ENCODE results near the gene ASIC1. TPM values are rescaled to one million over a fixed set of nuclear protein-coding genes. Genes with fewer than 3 reads are reported as not detected.

The ASIC1 gene
- polyA plus RNA-seq, result 1 to 10 TPM; 1.4 to 2.1 TPM

- peaks cover 0 to 10% of the 10 kb centered on the region in 2 donors for H3K4me1 ChIP-seq (ENCODE audit: control insufficient read depth in 2 of 2, insufficient read depth in 2 of 2, low read length in 1 of 2)
- peak within 1 kb of the TSS in 1 of 2 donors; percentile 26 for H3K27ac ChIP-seq (ENCODE audit: low read depth in 2 of 2, low read length in 1 of 2)
- H3K36me3 ChIP-seq (ENCODE audit: control insufficient read depth in 2 of 2, insufficient read depth in 2 of 2, low read length in 1 of 2), result no peaks in the 10 kb centered on the region
- H3K4me3 ChIP-seq (ENCODE audit: low read depth in 1 of 2, low read length in 2 of 2), result peak within 1 kb of the TSS; percentile 58 to 59
- H3K9me3 ChIP-seq (ENCODE audit: control insufficient read depth in 2 of 2, insufficient read depth in 1 of 2, low read depth in 1 of 2, low read length in 1 of 2), result no peaks in the 10 kb centered on the region
- peaks cover 3 to 4% of the 10 kb centered on the region in 2 donors for H3K27me3 ChIP-seq (ENCODE audit: control insufficient read depth in 1 of 2, insufficient read depth in 2 of 2, low read length in 2 of 2)
- 1% methylated on average over 32 to 88 of the region's 88 CpGs for WGBS, 2 donors
Observed at GRCh38 chr12:50057000-50057841, at the start of gene ASIC1. Gene ASIC1 (plus strand): TSS chr12:50057596. CDS start chr12:50058767, 1,171 bp downstream.

DNA sequence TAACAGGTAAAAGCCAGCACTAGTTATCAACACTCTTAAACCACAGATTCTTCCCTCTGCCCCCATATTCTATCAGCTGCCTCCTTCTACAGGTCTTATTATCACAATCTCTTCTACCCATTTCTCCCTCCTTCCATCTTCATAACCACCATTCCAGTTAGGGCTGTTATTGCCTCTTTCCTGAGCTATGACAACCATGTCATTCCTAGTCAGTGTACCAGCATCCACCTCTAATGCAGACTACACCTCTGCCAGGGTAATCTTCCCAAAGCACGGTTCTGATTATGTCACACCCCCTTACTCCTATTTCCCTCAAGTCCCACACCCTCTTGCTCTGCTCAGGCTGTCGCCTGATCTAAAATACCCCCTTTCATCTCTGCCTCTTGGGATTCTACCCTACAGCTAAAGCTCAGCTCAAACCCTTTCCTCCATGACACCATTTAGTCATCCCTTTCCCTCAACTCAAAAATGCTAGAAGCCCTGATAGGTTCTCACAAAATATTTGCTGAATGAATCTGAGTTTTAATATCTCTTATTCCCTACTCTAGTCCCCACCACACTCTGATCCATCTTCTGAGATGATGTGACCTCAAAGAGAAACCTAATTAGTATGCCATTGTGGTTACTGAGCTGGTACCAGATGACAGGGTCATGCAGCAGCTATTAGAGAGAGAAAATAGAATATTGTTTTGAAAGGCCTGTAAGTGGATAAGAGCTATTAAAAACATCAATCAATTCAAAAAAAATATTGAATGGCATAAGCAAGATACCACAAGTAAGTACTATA, 43.8 kb upstream of the ASIC1 start:
- Histone ChIP-seq H3K9me3 (ENCODE audit: control insufficient read depth in 2 of 2, insufficient read depth in 1 of 2, low read depth in 1 of 2, low read length in 1 of 2) (no peaks in the 10 kb centered on the region), H3K27ac (ENCODE audit: low read depth in 2 of 2, low read length in 1 of 2) (no peak overlapping the region), H3K4me3 (ENCODE audit: low read depth in 1 of 2, low read length in 2 of 2) (no peak overlapping the region), H3K4me1 (ENCODE audit: control insufficient read depth in 2 of 2, insufficient read depth in 2 of 2, low read length in 1 of 2) (peaks cover 0 to 2% of the 10 kb centered on the region in 2 donors), H3K27me3 (ENCODE audit: control insufficient read depth in 1 of 2, insufficient read depth in 2 of 2, low read length in 2 of 2) (no peaks in the 10 kb centered on the region), H3K36me3 (ENCODE audit: control insufficient read depth in 2 of 2, insufficient read depth in 2 of 2, low read length in 1 of 2) (peaks cover 0 to 5% of the 10 kb centered on the region in 2 donors)
- WGBS, 2 donors, result 85 to 96% methylated on average over 2 of the region's 2 CpGs

- Histone ChIP-seq H3K36me3 (ENCODE audit: control insufficient read depth in 2 of 2, insufficient read depth in 2 of 2, low read length in 1 of 2) (peaks cover 0 to 5% of the 10 kb centered on the region in 2 donors), H3K4me1 (ENCODE audit: control insufficient read depth in 2 of 2, insufficient read depth in 2 of 2, low read length in 1 of 2) (peaks cover 0 to 2% of the 10 kb centered on the region in 2 donors), H3K27ac (ENCODE audit: low read depth in 2 of 2, low read length in 1 of 2) (no peak overlapping the region), H3K4me3 (ENCODE audit: low read depth in 1 of 2, low read length in 2 of 2) (no peak overlapping the region), H3K27me3 (ENCODE audit: control insufficient read depth in 1 of 2, insufficient read depth in 2 of 2, low read length in 2 of 2) (no peaks in the 10 kb centered on the region), H3K9me3 (ENCODE audit: control insufficient read depth in 2 of 2, insufficient read depth in 1 of 2, low read depth in 1 of 2, low read length in 1 of 2) (no peaks in the 10 kb centered on the region)
- 97 to 98% methylated on average over 3 of the region's 3 CpGs for WGBS, 2 donors
Observed at GRCh38 chr12:50014342-50014741, 43.1 kb upstream of the ASIC1 start.

DNA sequence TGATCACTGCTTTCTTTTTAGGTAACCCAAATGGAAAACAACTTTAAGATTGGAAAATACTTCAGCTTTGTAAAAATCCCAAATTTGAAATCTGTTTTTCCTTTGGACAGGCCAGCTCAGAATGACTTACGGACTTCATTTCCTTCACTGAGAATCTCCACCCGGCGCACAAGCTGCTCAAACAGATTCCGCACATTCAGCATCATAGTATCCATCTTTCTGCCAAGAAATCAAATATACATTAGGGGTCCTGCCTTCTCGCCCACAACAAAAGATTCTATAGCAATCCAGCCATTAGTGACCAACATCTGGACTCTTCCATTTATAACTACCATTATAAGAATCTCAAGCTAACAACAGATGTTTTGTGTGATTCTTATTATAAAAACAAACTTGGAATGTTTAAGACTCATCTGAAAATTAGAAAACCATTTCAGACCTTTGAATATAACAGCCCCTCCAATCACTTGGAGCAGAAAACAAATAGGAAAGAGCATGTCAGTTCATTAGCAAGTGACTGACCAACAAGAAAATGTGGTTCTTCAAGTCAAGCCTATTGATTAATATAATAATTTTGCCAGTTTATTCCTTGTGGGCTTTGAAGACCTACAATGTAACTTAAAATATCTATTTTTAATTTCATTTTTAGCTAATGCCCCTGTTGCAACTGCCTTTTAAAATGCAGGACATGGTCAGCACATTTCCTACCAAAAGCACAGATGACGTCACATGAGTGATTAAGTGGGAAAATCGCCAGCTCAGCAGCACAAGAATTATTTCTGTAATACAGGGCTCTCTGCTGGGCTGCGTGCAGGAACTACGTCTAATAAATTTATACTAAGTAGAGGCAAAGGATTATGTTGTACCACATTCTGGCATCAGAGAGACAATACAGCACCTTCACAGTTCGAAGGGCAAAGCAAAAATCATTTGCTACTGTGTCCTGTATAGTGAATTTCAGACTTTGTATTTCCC, 40.6 kb upstream of the ASIC1 start:
- no peaks in the 10 kb centered on the region for H3K9me3 ChIP-seq (ENCODE audit: control insufficient read depth in 2 of 2, insufficient read depth in 1 of 2, low read depth in 1 of 2, low read length in 1 of 2)
- WGBS, 2 donors, result 60 to 61% methylated on average over 10 of the region's 10 CpGs
- peaks cover 0 to 2% of the 10 kb centered on the region in 2 donors for H3K4me1 ChIP-seq (ENCODE audit: control insufficient read depth in 2 of 2, insufficient read depth in 2 of 2, low read length in 1 of 2)
- peak overlapping the region; percentile 11 to 60 for H3K27ac ChIP-seq (ENCODE audit: low read depth in 2 of 2, low read length in 1 of 2)
- H3K4me3 ChIP-seq (ENCODE audit: low read depth in 1 of 2, low read length in 2 of 2), result no peak overlapping the region
- H3K27me3 ChIP-seq (ENCODE audit: control insufficient read depth in 1 of 2, insufficient read depth in 2 of 2, low read length in 2 of 2), result no peaks in the 10 kb centered on the region
- peaks cover 0 to 3% of the 10 kb centered on the region in 2 donors for H3K36me3 ChIP-seq (ENCODE audit: control insufficient read depth in 2 of 2, insufficient read depth in 2 of 2, low read length in 1 of 2)

DNA sequence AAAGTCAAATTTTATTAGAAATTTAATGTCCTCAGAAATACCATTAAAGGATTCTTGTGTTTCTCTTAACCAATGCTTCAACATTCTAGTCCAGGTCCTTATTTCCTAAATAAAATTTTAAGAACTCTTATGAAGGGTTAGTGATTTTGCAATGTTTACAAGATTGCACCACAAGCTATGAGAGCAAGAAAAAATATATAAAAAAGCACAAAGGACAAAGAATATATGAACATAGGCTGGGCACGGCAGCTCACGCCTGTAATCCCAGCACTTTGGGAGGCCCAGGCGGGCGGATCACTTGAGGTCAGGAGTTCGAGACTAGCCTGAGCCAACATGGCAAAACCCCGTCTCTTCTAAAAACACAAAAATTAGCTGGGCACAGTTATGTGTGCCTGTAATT, 39.8 kb upstream of the ASIC1 start:
- H3K27me3 ChIP-seq (ENCODE audit: control insufficient read depth in 1 of 2, insufficient read depth in 2 of 2, low read length in 2 of 2), result no peaks in the 10 kb centered on the region
- peak overlapping the region in 1 of 2 donors; percentile 33 for H3K27ac ChIP-seq (ENCODE audit: low read depth in 2 of 2, low read length in 1 of 2)
- H3K9me3 ChIP-seq (ENCODE audit: control insufficient read depth in 2 of 2, insufficient read depth in 1 of 2, low read depth in 1 of 2, low read length in 1 of 2), result no peaks in the 10 kb centered on the region
- H3K4me1 ChIP-seq (ENCODE audit: control insufficient read depth in 2 of 2, insufficient read depth in 2 of 2, low read length in 1 of 2), result peaks cover 0 to 2% of the 10 kb centered on the region in 2 donors
- 78 to 79% methylated on average over 6 of the region's 6 CpGs for WGBS, 2 donors
- no peak overlapping the region for H3K4me3 ChIP-seq (ENCODE audit: low read depth in 1 of 2, low read length in 2 of 2)
- peaks cover 0 to 3% of the 10 kb centered on the region in 2 donors for H3K36me3 ChIP-seq (ENCODE audit: control insufficient read depth in 2 of 2, insufficient read depth in 2 of 2, low read length in 1 of 2)

- H3K4me1 ChIP-seq (ENCODE audit: control insufficient read depth in 2 of 2, insufficient read depth in 2 of 2, low read length in 1 of 2), result peaks cover 0 to 2% of the 10 kb centered on the region in 2 donors
- H3K36me3 ChIP-seq (ENCODE audit: control insufficient read depth in 2 of 2, insufficient read depth in 2 of 2, low read length in 1 of 2), result peaks cover 0 to 3% of the 10 kb centered on the region in 2 donors
- H3K27me3 ChIP-seq (ENCODE audit: control insufficient read depth in 1 of 2, insufficient read depth in 2 of 2, low read length in 2 of 2), result no peaks in the 10 kb centered on the region
- no peaks in the 10 kb centered on the region for H3K9me3 ChIP-seq (ENCODE audit: control insufficient read depth in 2 of 2, insufficient read depth in 1 of 2, low read depth in 1 of 2, low read length in 1 of 2)
- WGBS, 2 donors, result 64 to 68% methylated on average over 3 of the region's 3 CpGs
- peak overlapping the region in 1 of 2 donors; percentile 33 for H3K27ac ChIP-seq (ENCODE audit: low read depth in 2 of 2, low read length in 1 of 2)
- no peak overlapping the region for H3K4me3 ChIP-seq (ENCODE audit: low read depth in 1 of 2, low read length in 2 of 2)
Observed at GRCh38 chr12:50018154-50018553, 39.2 kb upstream of the ASIC1 start.

GRCh38 chr12:50018968-50019367, 38.4 kb upstream of the ASIC1 start:
- H3K36me3 ChIP-seq (ENCODE audit: control insufficient read depth in 2 of 2, insufficient read depth in 2 of 2, low read length in 1 of 2), result peaks cover 0 to 3% of the 10 kb centered on the region in 2 donors
- H3K27me3 ChIP-seq (ENCODE audit: control insufficient read depth in 1 of 2, insufficient read depth in 2 of 2, low read length in 2 of 2), result no peaks in the 10 kb centered on the region
- H3K4me1 ChIP-seq (ENCODE audit: control insufficient read depth in 2 of 2, insufficient read depth in 2 of 2, low read length in 1 of 2), result peaks cover 0 to 2% of the 10 kb centered on the region in 2 donors
- no peaks in the 10 kb centered on the region for H3K9me3 ChIP-seq (ENCODE audit: control insufficient read depth in 2 of 2, insufficient read depth in 1 of 2, low read depth in 1 of 2, low read length in 1 of 2)
- 96 to 97% methylated on average over 2 of the region's 2 CpGs for WGBS, 2 donors
- H3K4me3 ChIP-seq (ENCODE audit: low read depth in 1 of 2, low read length in 2 of 2), result no peak overlapping the region
- no peak overlapping the region for H3K27ac ChIP-seq (ENCODE audit: low read depth in 2 of 2, low read length in 1 of 2)

GRCh38 chr12:50019524-50019923, 37.9 kb upstream of the ASIC1 start:
- Histone ChIP-seq H3K27me3 (ENCODE audit: control insufficient read depth in 1 of 2, insufficient read depth in 2 of 2, low read length in 2 of 2) (no peaks in the 10 kb centered on the region), H3K36me3 (ENCODE audit: control insufficient read depth in 2 of 2, insufficient read depth in 2 of 2, low read length in 1 of 2) (peaks cover 0 to under 1% of the 10 kb centered on the region in 2 donors), H3K9me3 (ENCODE audit: control insufficient read depth in 2 of 2, insufficient read depth in 1 of 2, low read depth in 1 of 2, low read length in 1 of 2) (no peaks in the 10 kb centered on the region), H3K4me1 (ENCODE audit: control insufficient read depth in 2 of 2, insufficient read depth in 2 of 2, low read length in 1 of 2) (peaks cover 0 to 2% of the 10 kb centered on the region in 2 donors), H3K27ac (ENCODE audit: low read depth in 2 of 2, low read length in 1 of 2) (no peak overlapping the region), H3K4me3 (ENCODE audit: low read depth in 1 of 2, low read length in 2 of 2) (no peak overlapping the region)
- WGBS, 2 donors, result 96 to 100% methylated on average over 2 of the region's 2 CpGs

GRCh38 chr12:50021031-50021430, 36.4 kb upstream of the ASIC1 start:
- Histone ChIP-seq H3K4me1 (ENCODE audit: control insufficient read depth in 2 of 2, insufficient read depth in 2 of 2, low read length in 1 of 2) (peaks cover 0 to 2% of the 10 kb centered on the region in 2 donors), H3K9me3 (ENCODE audit: control insufficient read depth in 2 of 2, insufficient read depth in 1 of 2, low read depth in 1 of 2, low read length in 1 of 2) (no peaks in the 10 kb centered on the region), H3K4me3 (ENCODE audit: low read depth in 1 of 2, low read length in 2 of 2) (no peak overlapping the region), H3K36me3 (ENCODE audit: control insufficient read depth in 2 of 2, insufficient read depth in 2 of 2, low read length in 1 of 2) (no peaks in the 10 kb centered on the region), H3K27me3 (ENCODE audit: control insufficient read depth in 1 of 2, insufficient read depth in 2 of 2, low read length in 2 of 2) (no peaks in the 10 kb centered on the region), H3K27ac (ENCODE audit: low read depth in 2 of 2, low read length in 1 of 2) (peak overlapping the region in 1 of 2 donors; percentile 10)
- WGBS, 2 donors, result 63 to 64% methylated on average over 4 of the region's 4 CpGs

Measured in esophagus (tissue), 2 donors.